ENCODE results near the gene KRTAP24-1. TPM values are rescaled to one million over a fixed set of nuclear protein-coding genes. Genes with fewer than 3 reads are reported as not detected.

KRTAP24-1 gene, protein sequence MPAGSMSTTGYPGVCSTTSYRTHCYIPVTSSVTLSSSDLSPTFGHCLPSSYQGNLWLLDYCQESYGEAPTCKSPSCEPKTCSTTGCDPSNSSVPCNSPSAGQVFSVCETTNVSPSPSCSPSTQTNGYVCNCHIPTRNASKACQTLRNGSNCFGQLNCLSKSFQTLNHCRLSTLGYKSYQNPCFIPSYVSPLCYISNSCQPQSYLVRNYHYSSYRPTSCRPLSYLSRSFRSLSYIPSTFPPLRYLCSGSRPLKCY
- total RNA-seq (not detected), polyA plus RNA-seq (ENCODE audit: insufficient read length in 2 of 2) (not detected)
- long read RNA-seq, donor 1 = 0 reads
- long read RNA-seq, donor 2 = 0 reads
- long read RNA-seq, donor 3 = 0 reads
- long read RNA-seq, donor 4 = 0 reads

DNA sequence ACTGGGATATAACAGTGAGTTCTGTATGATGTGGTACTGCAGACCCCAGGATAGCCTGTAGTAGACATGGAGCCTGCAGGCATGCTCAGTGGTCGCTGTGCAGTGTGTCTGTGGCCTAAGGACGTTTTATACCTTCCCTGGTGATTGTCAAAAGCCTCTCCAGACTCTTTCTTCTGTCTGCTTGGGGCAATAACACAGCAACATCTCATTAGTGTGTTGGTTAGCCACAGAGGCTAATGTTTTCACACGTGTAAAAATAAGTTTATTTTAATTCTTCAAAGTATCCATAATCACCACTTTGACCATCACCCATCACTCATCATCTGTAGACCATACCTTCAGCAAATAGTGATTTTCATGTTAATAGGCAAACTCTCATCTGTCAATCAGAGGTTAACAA, at the start of gene KRTAP24-1:
TSS of gene KRTAP24-1 (minus strand) at position 101 of the 400 bp plus-strand sequence. CDS start at position 83, 18 bp downstream.
- Histone ChIP-seq H3K4me1 (ENCODE audit: control insufficient read depth, insufficient read depth, low read length) (no peaks in the 10 kb centered on the region), H3K36me3 (ENCODE audit: control insufficient read depth, insufficient read depth, low read length) (no peaks in the 10 kb centered on the region), H3K4me3 (ENCODE audit: low read depth, low read length) (no peak within 1 kb of the TSS), H3K27ac (ENCODE audit: low read depth, low read length) (no peak within 1 kb of the TSS), H3K27me3 (ENCODE audit: control insufficient read depth, insufficient read depth, low read length) (no peaks in the 10 kb centered on the region), H3K9me3 (ENCODE audit: control insufficient read depth, insufficient read depth, low read length) (peaks cover 3% of the 10 kb centered on the region)
- no peak for DNase-seq (ENCODE audit: low read depth in 4 of 6, low spot score in 6 of 6)
- WGBS (ENCODE audit: insufficient coverage) = 100% methylated on average over 1 of the region's 3 CpGs

DNA sequence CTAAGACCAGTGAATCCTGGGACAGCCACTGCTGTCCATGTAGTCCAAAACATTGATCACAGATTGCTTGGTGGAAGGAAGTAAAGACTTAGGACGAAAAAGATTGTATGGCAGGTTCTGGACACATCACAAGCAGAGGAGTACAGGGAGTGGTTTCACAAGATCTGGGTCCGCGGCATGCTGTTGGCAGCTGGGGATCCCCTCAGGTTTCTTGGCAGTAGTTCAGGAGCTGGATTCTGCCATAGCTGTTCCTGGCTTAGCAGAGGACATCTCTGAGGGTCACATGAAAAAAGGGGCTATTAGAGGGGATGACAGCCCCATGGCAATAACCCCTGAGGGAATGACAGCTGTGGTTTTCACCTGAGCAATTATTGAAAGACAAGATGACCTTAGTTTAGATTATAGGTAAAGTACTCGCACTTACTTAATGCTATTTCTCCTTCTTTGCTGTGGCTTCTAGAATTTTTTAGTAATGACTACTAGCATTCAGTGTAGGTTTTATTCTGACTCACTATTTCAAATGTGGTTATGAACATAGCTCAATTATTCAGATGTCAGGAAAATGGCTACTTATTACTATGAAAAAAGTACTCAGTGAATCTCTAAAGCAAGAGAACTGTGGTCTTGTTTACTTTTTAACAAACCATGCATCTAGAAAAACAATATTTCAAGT, 46.6 kb upstream of the KRTAP24-1 start:
- WGBS (ENCODE audit: insufficient coverage) = 88% methylated on average over 3 of the region's 4 CpGs
- no peaks in the 10 kb centered on the region for H3K4me1 ChIP-seq (ENCODE audit: control insufficient read depth, insufficient read depth, low read length)
- H3K27ac ChIP-seq (ENCODE audit: low read depth, low read length) = no peak overlapping the region
- H3K36me3 ChIP-seq (ENCODE audit: control insufficient read depth, insufficient read depth, low read length) = no peaks in the 10 kb centered on the region
- no peak overlapping the region for H3K4me3 ChIP-seq (ENCODE audit: low read depth, low read length)
- peaks cover 2% of the 10 kb centered on the region for H3K9me3 ChIP-seq (ENCODE audit: control insufficient read depth, insufficient read depth, low read length)
- no peak for DNase-seq (ENCODE audit: low read depth in 4 of 6, low spot score in 6 of 6)
- H3K27me3 ChIP-seq (ENCODE audit: control insufficient read depth, insufficient read depth, low read length) = no peaks in the 10 kb centered on the region

DNA sequence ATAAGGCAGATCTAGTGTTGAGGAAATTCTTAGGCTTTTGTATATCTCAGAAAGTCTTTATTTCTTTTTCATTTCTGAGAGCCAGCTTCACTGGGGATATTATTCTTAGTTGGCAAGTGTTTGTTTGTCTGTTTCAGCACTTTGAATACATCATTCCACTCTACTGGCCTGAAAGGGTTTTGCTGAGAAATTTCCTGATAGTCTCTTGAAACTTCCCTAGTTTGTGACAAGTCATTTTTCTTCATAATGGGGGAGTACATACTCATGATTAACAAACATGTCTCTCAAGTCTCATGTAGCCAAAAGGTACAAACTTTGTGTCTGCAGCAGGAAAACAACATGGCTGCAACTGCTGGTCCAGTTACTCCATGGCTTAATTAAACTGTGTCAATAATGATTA, 43.6 kb upstream of the KRTAP24-1 start:
- Histone ChIP-seq H3K4me1 (ENCODE audit: control insufficient read depth, insufficient read depth, low read length) (no peaks in the 10 kb centered on the region), H3K36me3 (ENCODE audit: control insufficient read depth, insufficient read depth, low read length) (no peaks in the 10 kb centered on the region), H3K9me3 (ENCODE audit: control insufficient read depth, insufficient read depth, low read length) (peaks cover 2% of the 10 kb centered on the region), H3K27ac (ENCODE audit: low read depth, low read length) (no peak overlapping the region), H3K4me3 (ENCODE audit: low read depth, low read length) (no peak overlapping the region), H3K27me3 (ENCODE audit: control insufficient read depth, insufficient read depth, low read length) (no peaks in the 10 kb centered on the region)
- DNase-seq (ENCODE audit: low read depth in 4 of 6, low spot score in 6 of 6) = no peak

- Histone ChIP-seq H3K27me3 (ENCODE audit: control insufficient read depth, insufficient read depth, low read length) (no peaks in the 10 kb centered on the region), H3K36me3 (ENCODE audit: control insufficient read depth, insufficient read depth, low read length) (no peaks in the 10 kb centered on the region), H3K4me3 (ENCODE audit: low read depth, low read length) (no peak within 1 kb of the TSS), H3K4me1 (ENCODE audit: control insufficient read depth, insufficient read depth, low read length) (no peaks in the 10 kb centered on the region), H3K27ac (ENCODE audit: low read depth, low read length) (no peak within 1 kb of the TSS), H3K9me3 (ENCODE audit: control insufficient read depth, insufficient read depth, low read length) (no peaks in the 10 kb centered on the region)
- WGBS (ENCODE audit: insufficient coverage) = no CpG with 5 or more reads among the region's 2 CpGs
- no peak for DNase-seq (ENCODE audit: low read depth in 4 of 6, low spot score in 6 of 6)
These were observed 37.5 kb upstream of the KRTAP24-1 start, which contains the start of gene KRTAP26-1 for GRCh38 chr21:30320215-30320614. KRTAP26-1 (minus strand) TSS chr21:30320315; CDS start chr21:30320035, 280 bp downstream.

GRCh38 chr21:30315701-30316100, 33.0 kb upstream of the KRTAP24-1 start:
- WGBS (ENCODE audit: insufficient coverage) = 100% methylated on average over 1 of the region's 2 CpGs

GRCh38 chr21:30306884-30307283, 24.1 kb upstream of the KRTAP24-1 start:
- WGBS (ENCODE audit: insufficient coverage) = 47% methylated on average over 2 of the region's 2 CpGs
- Histone ChIP-seq H3K9me3 (ENCODE audit: control insufficient read depth, insufficient read depth, low read length) (no peaks in the 10 kb centered on the region), H3K4me1 (ENCODE audit: control insufficient read depth, insufficient read depth, low read length) (no peaks in the 10 kb centered on the region), H3K4me3 (ENCODE audit: low read depth, low read length) (no peak overlapping the region), H3K36me3 (ENCODE audit: control insufficient read depth, insufficient read depth, low read length) (no peaks in the 10 kb centered on the region), H3K27ac (ENCODE audit: low read depth, low read length) (no peak overlapping the region), H3K27me3 (ENCODE audit: control insufficient read depth, insufficient read depth, low read length) (no peaks in the 10 kb centered on the region)
- peak in 2 of 6 donors; percentile 27 to 51 for DNase-seq (ENCODE audit: low read depth in 4 of 6, low spot score in 6 of 6)

More at GRCh38 chr21:30315701-30316100, 33.0 kb upstream of the KRTAP24-1 start:
- no peak overlapping the region for H3K27ac ChIP-seq (ENCODE audit: low read depth, low read length)
- no peaks in the 10 kb centered on the region for H3K36me3 ChIP-seq (ENCODE audit: control insufficient read depth, insufficient read depth, low read length)
- no peak for DNase-seq (ENCODE audit: low read depth in 4 of 6, low spot score in 6 of 6)
- no peaks in the 10 kb centered on the region for H3K4me1 ChIP-seq (ENCODE audit: control insufficient read depth, insufficient read depth, low read length)
- H3K4me3 ChIP-seq (ENCODE audit: low read depth, low read length) = no peak overlapping the region
- no peaks in the 10 kb centered on the region for H3K27me3 ChIP-seq (ENCODE audit: control insufficient read depth, insufficient read depth, low read length)
- no peaks in the 10 kb centered on the region for H3K9me3 ChIP-seq (ENCODE audit: control insufficient read depth, insufficient read depth, low read length)

GRCh38 chr21:30305136-30305535, 22.4 kb upstream of the KRTAP24-1 start:
- Histone ChIP-seq H3K27ac (ENCODE audit: low read depth, low read length) (no peak overlapping the region), H3K27me3 (ENCODE audit: control insufficient read depth, insufficient read depth, low read length) (no peaks in the 10 kb centered on the region), H3K9me3 (ENCODE audit: control insufficient read depth, insufficient read depth, low read length) (peaks cover 3% of the 10 kb centered on the region), H3K36me3 (ENCODE audit: control insufficient read depth, insufficient read depth, low read length) (no peaks in the 10 kb centered on the region), H3K4me3 (ENCODE audit: low read depth, low read length) (no peak overlapping the region), H3K4me1 (ENCODE audit: control insufficient read depth, insufficient read depth, low read length) (no peaks in the 10 kb centered on the region)
- no CpG with 5 or more reads among the region's 1 CpG for WGBS (ENCODE audit: insufficient coverage)
- DNase-seq (ENCODE audit: low read depth in 4 of 6, low spot score in 6 of 6) = no peak

GRCh38 chr21:30289215-30289614, 6.5 kb upstream of the KRTAP24-1 start, which contains the start of gene KRTAP25-1:
KRTAP25-1 (minus strand) TSS chr21:30289514; CDS start chr21:30289490, 24 bp downstream.
- H3K36me3 ChIP-seq (ENCODE audit: control insufficient read depth, insufficient read depth, low read length) = no peaks in the 10 kb centered on the region
- 97% methylated on average over 2 of the region's 2 CpGs for WGBS (ENCODE audit: insufficient coverage)
- H3K27me3 ChIP-seq (ENCODE audit: control insufficient read depth, insufficient read depth, low read length) = no peaks in the 10 kb centered on the region

GRCh38 chr21:30271611-30272010, 11.1 kb downstream of the KRTAP24-1 start:
- no peaks in the 10 kb centered on the region for H3K27me3 ChIP-seq (ENCODE audit: control insufficient read depth, insufficient read depth, low read length)
- no peaks in the 10 kb centered on the region for H3K36me3 ChIP-seq (ENCODE audit: control insufficient read depth, insufficient read depth, low read length)
- H3K4me1 ChIP-seq (ENCODE audit: control insufficient read depth, insufficient read depth, low read length) = no peaks in the 10 kb centered on the region
- H3K27ac ChIP-seq (ENCODE audit: low read depth, low read length) = no peak overlapping the region
- 83% methylated on average over 1 of the region's 1 CpG for WGBS (ENCODE audit: insufficient coverage)
- DNase-seq (ENCODE audit: low read depth in 4 of 6, low spot score in 6 of 6) = no peak
- H3K9me3 ChIP-seq (ENCODE audit: control insufficient read depth, insufficient read depth, low read length) = no peaks in the 10 kb centered on the region
- no peak overlapping the region for H3K4me3 ChIP-seq (ENCODE audit: low read depth, low read length)

More at GRCh38 chr21:30289215-30289614, 6.5 kb upstream of the KRTAP24-1 start, which contains the start of gene KRTAP25-1:
- Histone ChIP-seq H3K4me3 (ENCODE audit: low read depth, low read length) (no peak within 1 kb of the TSS), H3K27ac (ENCODE audit: low read depth, low read length) (no peak within 1 kb of the TSS), H3K9me3 (ENCODE audit: control insufficient read depth, insufficient read depth, low read length) (peaks cover 3% of the 10 kb centered on the region), H3K4me1 (ENCODE audit: control insufficient read depth, insufficient read depth, low read length) (no peaks in the 10 kb centered on the region)
- peak in 1 of 6 donors; percentile 4 for DNase-seq (ENCODE audit: low read depth in 4 of 6, low spot score in 6 of 6)

All from spinal cord (tissue), 10 donors.